ENCODE data around the gene IKBKG. TPM values are rescaled to one million over a fixed set of nuclear protein-coding genes. Genes with fewer than 3 reads are reported as not detected.
A peak's percentile ranks its signal among the peaks of the same experiment; 100 is the strongest.
"Not testable (repeated sequence)": the region's sequence is repeated elsewhere in the genome, so short reads cannot be mapped to it uniquely, and the experiment has no call there.

IKBKG gene
- total and polyA plus RNA-seq, 2 of the 8 experiments (the other 6 are each of a cell fraction or from before 2014, with no cell fraction given), result 17.5 to 18.1 TPM

GRCh38 chrX:154575076-154575475, 27.7 kb downstream of the IKBKG start:
- H4K8ac ChIP-seq (ENCODE audit: extremely low read depth, insufficient read depth, low read length); H3K23me2 ChIP-seq (ENCODE audit: low read depth, low read length); H2BK120ac ChIP-seq (replicated peaks; ENCODE audit: low read depth, low read length); H3K27me3 ChIP-seq (replicated peaks in 1 of 4; ENCODE audit: control insufficient read depth in 3 of 4, extremely low read depth in 1 of 4, insufficient read depth in 3 of 4, low read length in 3 of 4); H3K4ac ChIP-seq (replicated peaks; ENCODE audit: insufficient read length, low read depth, low read length); H4K91ac ChIP-seq (replicated peaks; ENCODE audit: insufficient read length, low read length); H3K9ac ChIP-seq (replicated peaks in 1 of 4; ENCODE audit: extremely low read depth in 1 of 4, low read depth in 3 of 4, low read length in 3 of 4); POLR2A ChIA-PET (ENCODE audit: partially characterized antibody); DNase-seq (ENCODE audit: low read depth in 1 of 2, low spot score in 2 of 2); H3K18ac ChIP-seq (ENCODE audit: extremely low read depth, low read length); H3K27ac ChIP-seq (ENCODE audit: low read depth, low read length); H3K9me3 ChIP-seq (ENCODE audit: insufficient read depth in 2 of 2, low read depth in 1 of 2, low read length in 1 of 2); H3K4me1 ChIP-seq (replicated peaks in 1 of 4; ENCODE audit: control insufficient read depth in 3 of 4, insufficient read depth in 4 of 4, low read length in 3 of 4); H3K79me1 ChIP-seq (ENCODE audit: low read depth, low read length); H2BK20ac ChIP-seq (ENCODE audit: low read length); H2AFZ ChIP-seq (ENCODE audit: low read length); H3K14ac ChIP-seq (ENCODE audit: insufficient read length); CTCF ChIA-PET (ENCODE audit: partially characterized antibody); H3K36me3 ChIP-seq (ENCODE audit: control insufficient read depth in 2 of 4, insufficient read depth in 4 of 4, low read length in 3 of 4); H4K5ac ChIP-seq (ENCODE audit: insufficient read length, low read depth, low read length); H3K4me3 ChIP-seq (ENCODE audit: extremely low read depth in 1 of 4, insufficient read depth in 2 of 4, low read depth in 3 of 4, low read length in 4 of 4); H2BK5ac ChIP-seq (ENCODE audit: low read depth, low read length); H2BK15ac ChIP-seq (ENCODE audit: low read length); H2BK12ac ChIP-seq (ENCODE audit: low read depth, low read length); H2AK5ac ChIP-seq (ENCODE audit: low read depth, low read length); H3K4me2 ChIP-seq (ENCODE audit: insufficient read depth in 1 of 2, low read depth in 2 of 2, low read length in 2 of 2); H3K23ac ChIP-seq (ENCODE audit: insufficient read length); H3K79me2 ChIP-seq (ENCODE audit: control insufficient read depth in 1 of 2, insufficient read depth in 2 of 2, low read length in 2 of 2); H3K56ac ChIP-seq (replicated peaks; ENCODE audit: insufficient read length, low read depth, low read length); H4K20me1 ChIP-seq (replicated peaks in 1 of 2; ENCODE audit: control insufficient read depth in 1 of 2, insufficient read depth in 2 of 2, low read length in 2 of 2): not testable (repeated sequence)
- no CpG with 5 or more reads among the region's 5 CpGs for WGBS, 2 experiments (ENCODE audit: extremely low coverage in 1 of 2, insufficient coverage in 1 of 2, insufficient read length in 1 of 2, insufficient replicate concordance in 2 of 2, low coverage in 1 of 2, low lambda C conversion rate in 2 of 2, missing lambda C conversion rate in 1 of 2)
- FAIRE-seq, result peak; percentile 100

- H3K4ac ChIP-seq (replicated peaks; ENCODE audit: insufficient read length, low read depth, low read length); FAIRE-seq; H3K18ac ChIP-seq (ENCODE audit: extremely low read depth, low read length); H2BK120ac ChIP-seq (replicated peaks; ENCODE audit: low read depth, low read length); H2BK5ac ChIP-seq (ENCODE audit: low read depth, low read length); H3K79me2 ChIP-seq (ENCODE audit: control insufficient read depth in 1 of 2, insufficient read depth in 2 of 2, low read length in 2 of 2); DNase-seq (ENCODE audit: low read depth in 1 of 2, low spot score in 2 of 2); H3K4me3 ChIP-seq (ENCODE audit: extremely low read depth in 1 of 4, insufficient read depth in 2 of 4, low read depth in 3 of 4, low read length in 4 of 4); H3K36me3 ChIP-seq (ENCODE audit: control insufficient read depth in 2 of 4, insufficient read depth in 4 of 4, low read length in 3 of 4); H3K9me3 ChIP-seq (ENCODE audit: insufficient read depth in 2 of 2, low read depth in 1 of 2, low read length in 1 of 2); H4K20me1 ChIP-seq (replicated peaks in 1 of 2; ENCODE audit: control insufficient read depth in 1 of 2, insufficient read depth in 2 of 2, low read length in 2 of 2); CTCF ChIA-PET (ENCODE audit: partially characterized antibody); H2BK15ac ChIP-seq (ENCODE audit: low read length); H3K56ac ChIP-seq (replicated peaks; ENCODE audit: insufficient read length, low read depth, low read length); H3K23ac ChIP-seq (ENCODE audit: insufficient read length); H3K9ac ChIP-seq (replicated peaks in 1 of 4; ENCODE audit: extremely low read depth in 1 of 4, low read depth in 3 of 4, low read length in 3 of 4); H4K91ac ChIP-seq (replicated peaks; ENCODE audit: insufficient read length, low read length); H3K4me1 ChIP-seq (replicated peaks in 1 of 4; ENCODE audit: control insufficient read depth in 3 of 4, insufficient read depth in 4 of 4, low read length in 3 of 4); H3K4me2 ChIP-seq (ENCODE audit: insufficient read depth in 1 of 2, low read depth in 2 of 2, low read length in 2 of 2); POLR2A ChIA-PET (ENCODE audit: partially characterized antibody); H3K27me3 ChIP-seq (replicated peaks in 1 of 4; ENCODE audit: control insufficient read depth in 3 of 4, extremely low read depth in 1 of 4, insufficient read depth in 3 of 4, low read length in 3 of 4); H3K23me2 ChIP-seq (ENCODE audit: low read depth, low read length); H2AFZ ChIP-seq (ENCODE audit: low read length); H4K8ac ChIP-seq (ENCODE audit: extremely low read depth, insufficient read depth, low read length); H3K79me1 ChIP-seq (ENCODE audit: low read depth, low read length); H4K5ac ChIP-seq (ENCODE audit: insufficient read length, low read depth, low read length); H2BK20ac ChIP-seq (ENCODE audit: low read length); H3K14ac ChIP-seq (ENCODE audit: insufficient read length); H2AK5ac ChIP-seq (ENCODE audit: low read depth, low read length); H2BK12ac ChIP-seq (ENCODE audit: low read depth, low read length); H3K27ac ChIP-seq (ENCODE audit: low read depth, low read length): not testable (repeated sequence)
- no CpG with 5 or more reads among the region's 8 CpGs for WGBS, 2 experiments (ENCODE audit: extremely low coverage in 1 of 2, insufficient coverage in 1 of 2, insufficient read length in 1 of 2, insufficient replicate concordance in 2 of 2, low coverage in 1 of 2, low lambda C conversion rate in 2 of 2, missing lambda C conversion rate in 1 of 2)
Measured at GRCh38 chrX:154582994-154583393, 35.6 kb downstream of the IKBKG start.

Data from H1 (cell line).